HG02763 (cell line): ENCODE data around the gene CD48.

Experiments
- ATAC-seq: cut with Tn5 transposase; IDR thresholded peaks from one replicate; pipeline ENCODE4 v1.9.1; 2021; ENCODE audit warnings: mild to moderate bottlenecking, moderate library complexity; ENCODE audit not compliant: unreplicated experiment

CD48 gene

DNA sequence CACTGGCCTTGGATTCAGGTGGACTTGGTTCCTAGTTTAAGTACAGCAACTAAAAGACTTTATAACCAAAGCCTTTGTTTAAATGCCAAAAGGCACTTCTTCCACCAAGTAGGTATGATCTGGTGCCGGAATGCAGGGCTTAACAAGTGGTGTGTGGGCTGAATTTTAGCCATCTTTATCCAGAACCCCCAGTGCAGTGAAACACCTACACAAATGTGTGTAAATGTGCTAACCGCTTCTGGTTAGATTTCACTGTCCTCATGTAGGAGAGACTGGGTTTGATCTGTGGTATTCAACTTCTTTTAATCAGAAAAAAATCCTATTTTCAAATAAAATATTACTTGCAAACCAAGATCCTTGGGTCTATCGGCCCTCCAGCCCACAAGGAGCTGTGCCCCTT lies 75.1 kb downstream of the CD48 start:
- no peak for ATAC-seq

DNA sequence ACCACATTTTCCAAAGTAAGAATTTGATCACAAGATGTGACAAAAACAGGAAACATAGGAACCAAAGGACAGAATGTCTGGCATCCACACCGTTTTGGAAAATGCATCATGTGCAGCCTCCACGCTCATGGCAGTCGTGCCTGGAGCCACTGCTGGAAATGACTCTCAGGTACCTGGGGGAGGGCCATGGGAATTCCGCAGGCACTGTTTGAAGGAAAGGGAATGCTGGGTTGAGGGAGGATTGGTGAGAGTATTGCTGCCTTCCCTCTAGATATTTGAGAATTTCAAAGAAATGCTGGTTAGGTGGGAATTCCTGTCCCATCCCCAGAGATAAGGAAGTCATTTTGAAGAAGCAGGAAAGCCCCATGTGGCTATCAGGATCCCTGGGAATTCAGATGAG lies 75.5 kb downstream of the CD48 start:
- ATAC-seq, result no peak

DNA sequence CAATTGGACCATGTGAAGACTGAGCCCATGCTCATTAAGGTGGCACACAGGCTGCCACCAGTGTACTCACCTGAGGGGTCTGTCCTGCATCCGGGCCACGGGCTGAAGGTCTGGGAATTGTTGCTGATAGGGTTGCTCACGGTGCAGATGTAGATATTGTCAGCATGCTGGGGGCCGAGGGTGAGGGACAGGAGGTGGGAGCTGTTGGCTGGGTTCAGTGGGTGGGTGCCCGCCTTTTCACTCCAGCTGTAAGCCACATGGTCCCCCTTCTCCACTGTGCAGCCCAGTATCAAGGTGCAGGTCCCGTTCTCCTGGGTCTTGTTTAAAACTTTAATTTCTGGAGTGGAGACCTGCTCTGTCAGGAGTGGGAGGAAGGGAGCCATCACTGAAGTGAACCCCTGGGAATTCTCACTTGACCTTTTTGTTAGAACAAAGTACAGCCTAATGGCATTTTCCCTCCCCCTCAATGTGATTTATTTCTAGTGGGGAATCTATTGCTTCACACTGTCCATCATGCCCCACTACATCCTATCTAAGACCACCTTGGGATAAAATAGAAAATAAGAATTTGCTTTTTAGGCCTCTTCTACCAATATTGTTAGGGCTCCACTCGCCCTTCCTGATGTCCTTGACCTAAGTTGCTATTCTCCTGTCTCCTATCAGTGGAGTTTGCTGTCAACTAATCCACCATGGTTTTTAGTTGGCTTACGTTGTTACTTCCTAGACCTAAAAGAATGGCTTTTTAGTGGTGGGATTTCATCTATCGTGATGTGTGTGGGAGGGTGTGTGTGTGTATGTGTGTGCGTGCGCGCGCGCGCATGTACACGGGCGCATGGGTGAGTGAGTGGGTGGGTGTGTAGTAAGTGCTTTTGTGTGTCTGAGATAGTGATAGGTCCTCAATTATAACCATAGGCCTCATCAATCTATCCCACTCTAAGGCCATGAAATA lies 76.8 kb downstream of the CD48 start:
- ATAC-seq, result no peak

DNA sequence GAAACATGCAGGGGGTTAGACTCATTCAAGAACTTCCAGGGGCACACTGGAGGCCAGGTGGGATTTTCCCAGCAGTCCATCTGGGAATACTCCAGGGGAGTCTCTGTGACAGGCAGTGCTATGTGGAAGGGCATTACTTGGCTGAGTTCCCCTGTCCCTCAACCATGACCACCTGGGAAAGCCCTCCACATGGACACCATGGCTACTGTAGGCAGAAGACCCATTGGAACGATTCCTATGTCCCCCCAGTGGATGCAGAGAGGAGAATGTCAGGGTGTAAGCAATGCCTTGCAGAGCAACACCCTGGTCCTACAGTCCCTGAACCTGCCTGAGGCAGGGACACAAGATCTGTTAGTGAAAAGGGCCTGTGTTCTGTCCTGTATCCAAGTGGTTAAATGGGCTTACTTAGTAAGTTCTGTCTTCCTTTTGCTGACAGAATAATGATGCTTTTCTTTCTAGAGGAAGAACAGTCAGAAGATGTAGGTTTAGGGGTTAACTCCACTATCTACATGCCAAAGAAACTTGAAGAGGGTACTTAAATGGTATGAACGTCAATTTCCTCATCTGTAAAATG lies 78.2 kb downstream of the CD48 start:
- ATAC-seq, result no peak

- ATAC-seq, result no peak
Observed at GRCh38 chr1:160631983-160632625, 79.5 kb downstream of the CD48 start.

GRCh38 chr1:160630523-160631451 lies 80.8 kb downstream of the CD48 start:
- ATAC-seq, result no peak

DNA sequence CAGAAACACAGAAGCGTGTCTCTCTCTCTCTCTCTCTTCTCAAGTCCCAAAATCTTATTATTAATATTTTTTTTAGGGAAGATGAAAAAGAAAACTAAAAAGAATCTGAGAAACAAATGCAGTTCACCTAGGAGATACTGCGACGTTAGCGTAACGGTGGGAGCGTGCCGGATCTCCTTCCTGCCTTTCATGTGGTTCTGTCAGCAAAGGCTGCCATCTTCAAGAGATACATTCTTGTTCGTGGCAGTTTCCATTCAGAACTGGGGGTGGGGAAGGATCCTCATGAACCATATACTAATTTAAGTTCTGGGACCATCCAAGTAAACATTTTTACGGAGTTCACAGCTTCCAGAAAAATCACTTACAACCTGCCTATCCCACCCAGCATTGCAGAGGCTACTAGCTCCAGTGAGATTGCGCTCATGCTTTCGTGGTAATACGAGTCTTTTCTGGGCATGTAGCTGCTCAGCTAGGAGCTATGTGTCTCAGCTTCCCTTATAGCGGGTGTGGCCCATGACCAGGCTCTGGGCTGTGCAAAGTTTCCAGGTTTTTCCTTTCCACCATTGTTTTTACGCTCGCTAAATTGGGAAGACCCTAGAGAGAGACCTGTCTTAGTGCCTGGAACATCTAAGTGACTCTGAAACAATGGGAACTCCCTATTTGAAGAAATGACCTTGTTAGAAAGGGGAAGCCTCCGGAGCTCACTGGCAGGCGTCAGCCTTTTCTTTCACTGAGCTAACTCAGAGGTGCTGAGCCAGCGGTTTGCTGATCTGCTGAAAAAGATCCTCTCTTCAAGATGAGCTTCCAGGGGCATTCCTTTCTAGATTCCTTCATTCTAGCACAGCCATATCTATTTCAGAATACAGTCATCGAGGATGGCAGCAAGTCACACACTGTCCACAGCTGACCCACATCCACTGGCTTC lies 82.1 kb downstream of the CD48 start:
- no peak for ATAC-seq

GRCh38 chr1:160628799-160629263 lies 82.8 kb downstream of the CD48 start:
- no peak for ATAC-seq
